ENCODE data around the gene PVALB.

The PVALB gene

GRCh38 chr22:36816636-36817524 is at the start of gene PVALB:
PVALB (minus strand) TSS chr22:36817035; CDS start chr22:36817005, 30 bp downstream.
- ChIA-PET CTCF (no interaction called here), POLR2A (interaction anchor here (0.6 kb wide), 1 partner anchor 41 kb away, joined by 3 read pairs; the partner anchor contains the start of gene IFT27)
- peak; percentile 84 for DNase-seq (ENCODE audit: extremely low spot score)
- TF ChIP-seq ZNF384 (IDR thresholded peaks at IDR 0.05) = no peak
- no peak for TF ChIP-seq HDGF (IDR thresholded peaks at IDR 0.05; ENCODE audit: borderline replicate concordance)
- no peak for TF ChIP-seq LEF1 (IDR thresholded peaks at IDR 0.05; ENCODE audit: borderline replicate concordance)
- no peak for TF ChIP-seq FOXA1 (IDR thresholded peaks at IDR 0.05)
- no peak for TF ChIP-seq PKNOX1 (IDR thresholded peaks at IDR 0.05)
- no peak for TF ChIP-seq TARDBP (IDR thresholded peaks at IDR 0.05)
- no peak for TF ChIP-seq CTBP1 (IDR thresholded peaks at IDR 0.05; ENCODE audit: borderline replicate concordance)
- TF ChIP-seq NFRKB (IDR thresholded peaks at IDR 0.05) = no peak
- TF ChIP-seq ARNT (IDR thresholded peaks at IDR 0.05) = no peak
- no peak for TF ChIP-seq FOXK2 (IDR thresholded peaks at IDR 0.05)
- no peak for TF ChIP-seq BHLHE40 (IDR thresholded peaks at IDR 0.05; ENCODE audit: borderline replicate concordance)
- no peak for TF ChIP-seq SUZ12 (IDR thresholded peaks at IDR 0.05)
- no peak for TF ChIP-seq L3MBTL2 (conservative IDR thresholded peaks at IDR 0.05)

GRCh38 chr22:36865346-36865745 is 48.5 kb upstream of the PVALB start:
- TF ChIP-seq PKNOX1 (IDR thresholded peaks at IDR 0.05) = no peak
- TF ChIP-seq SP1 (IDR thresholded peaks at IDR 0.05) = no peak
- TF ChIP-seq FOXA1 (IDR thresholded peaks at IDR 0.05) = no peak
- ChIA-PET CTCF (interaction anchor here (0.7 kb wide), 1 partner anchor 9 kb away, joined by 3 read pairs; no protein-coding TSS in a partner anchor), POLR2A (no interaction called here)
- DNase-seq (ENCODE audit: extremely low spot score) = no peak

GRCh38 chr22:36864454-36865215 is 47.8 kb upstream of the PVALB start:
- TF ChIP-seq SP1 (IDR thresholded peaks at IDR 0.05) (no peak), LEF1 (IDR thresholded peaks at IDR 0.05; ENCODE audit: borderline replicate concordance) (no peak), NFRKB (IDR thresholded peaks at IDR 0.05) (no peak), FOXA1 (IDR thresholded peaks at IDR 0.05) (no peak), FOXK2 (IDR thresholded peaks at IDR 0.05) (no peak), ZNF384 (IDR thresholded peaks at IDR 0.05) (no peak)
- CTCF ChIA-PET = interaction anchor here (0.7 kb wide), 1 partner anchor 8 kb away, joined by 3 read pairs; no protein-coding TSS in a partner anchor
- DNase-seq (ENCODE audit: extremely low spot score) = no peak
- POLR2A ChIA-PET = no interaction called here

- POLR2A ChIA-PET = no interaction called here
- CTCF ChIA-PET = no interaction called here
- TF ChIP-seq FOXA1 (IDR thresholded peaks at IDR 0.05) = no peak
- TF ChIP-seq NFRKB (IDR thresholded peaks at IDR 0.05) = no peak
- TF ChIP-seq SUZ12 (IDR thresholded peaks at IDR 0.05) = no peak
- TF ChIP-seq LEF1 (IDR thresholded peaks at IDR 0.05; ENCODE audit: borderline replicate concordance) = no peak
- TF ChIP-seq ARNT (IDR thresholded peaks at IDR 0.05) = no peak
- no peak for TF ChIP-seq SP1 (IDR thresholded peaks at IDR 0.05)
- no peak for TF ChIP-seq CTBP1 (IDR thresholded peaks at IDR 0.05; ENCODE audit: borderline replicate concordance)
- no peak for DNase-seq (ENCODE audit: extremely low spot score)
Observed at GRCh38 chr22:36863979-36864378, 47.1 kb upstream of the PVALB start.

GRCh38 chr22:36863281-36863680 is 46.4 kb upstream of the PVALB start:
- TF ChIP-seq CTBP1 (IDR thresholded peaks at IDR 0.05; ENCODE audit: borderline replicate concordance) (no peak), SUZ12 (IDR thresholded peaks at IDR 0.05) (no peak), HDGF (IDR thresholded peaks at IDR 0.05; ENCODE audit: borderline replicate concordance) (no peak), ZNF384 (IDR thresholded peaks at IDR 0.05) (no peak), BHLHE40 (IDR thresholded peaks at IDR 0.05; ENCODE audit: borderline replicate concordance) (no peak)
- DNase-seq (ENCODE audit: extremely low spot score) = no peak
- ChIA-PET CTCF (no interaction called here), POLR2A (no interaction called here)

- CTCF ChIA-PET = interaction anchor here (1.2 kb wide), 1 partner anchor 115 kb away, joined by 3 read pairs; no protein-coding TSS in a partner anchor
- DNase-seq (ENCODE audit: extremely low spot score) = no peak
- POLR2A ChIA-PET = no interaction called here
- TF ChIP-seq L3MBTL2 (conservative IDR thresholded peaks at IDR 0.05) (no peak), ARNT (IDR thresholded peaks at IDR 0.05) (no peak), SP1 (IDR thresholded peaks at IDR 0.05) (no peak), FOXM1 (IDR thresholded peaks at IDR 0.05; ENCODE audit: borderline replicate concordance) (no peak), LEF1 (IDR thresholded peaks at IDR 0.05; ENCODE audit: borderline replicate concordance) (no peak), HDGF (IDR thresholded peaks at IDR 0.05; ENCODE audit: borderline replicate concordance) (no peak), FOXK2 (IDR thresholded peaks at IDR 0.05) (no peak), NFRKB (IDR thresholded peaks at IDR 0.05) (no peak), ELF4 (IDR thresholded peaks at IDR 0.05) (no peak), SUZ12 (IDR thresholded peaks at IDR 0.05) (no peak), BHLHE40 (IDR thresholded peaks at IDR 0.05; ENCODE audit: borderline replicate concordance) (no peak), FOXA1 (IDR thresholded peaks at IDR 0.05) (no peak), TARDBP (IDR thresholded peaks at IDR 0.05) (no peak), CTBP1 (IDR thresholded peaks at IDR 0.05; ENCODE audit: borderline replicate concordance) (no peak), ZNF384 (IDR thresholded peaks at IDR 0.05) (no peak), PKNOX1 (IDR thresholded peaks at IDR 0.05) (no peak)
Observed at GRCh38 chr22:36862251-36863242, 45.7 kb upstream of the PVALB start.
